OCI-LY7 (cell line): ENCODE measurements around the gene ZNF221. TPM values are rescaled to one million over a fixed set of nuclear protein-coding genes. Genes with fewer than 3 reads are reported as not detected.

Source experiments
- BruUV-seq: library from RNA; stranded (reverse); fragments of 400-500 nt; replicated peaks from 2 replicates; lab custom pipeline; 2021; lab: Mats Ljungman, UMichigan
- CTCF ChIA-PET: fragments of 300-600 bp; sonication (Branson Sonifier 250); formaldehyde crosslinking; loops from one replicate; lab custom pipeline; 2022; ENCODE audit warnings: antibody characterized with exemption; ENCODE audit not compliant: unreplicated experiment; lab: Charles Lee
- POLR2A ChIA-PET: fragments of 300-600 bp; sonication (Branson Sonifier 250); formaldehyde crosslinking; loops from one replicate; lab custom pipeline; 2022; ENCODE audit warnings: antibody characterized with exemption; lab: Charles Lee
- DNase-seq: peaks from one replicate; pipeline ENCODE4 v3.0.0-alpha.2; 2015; ENCODE audit warnings: low spot score
- H2AFZ ChIP-seq: fragments of 200-600 bp; sonication (generic), shearing (Covaris generic); 2 replicates; pipeline ENCODE4 v1.6.1; 2014; ENCODE audit warnings: mild to moderate bottlenecking, antibody characterized with exemption, low read length, moderate library complexity
- H3K27ac ChIP-seq: fragments of 200-600 bp; sonication (generic); 2 replicates; pipeline ENCODE4 v1.5.1; 2014; ENCODE audit warnings: mixed run types, low read depth, mild to moderate bottlenecking, moderate library complexity, low read length, inconsistent platforms; ENCODE audit not compliant: poor library complexity, severe bottlenecking
- H3K36me3 ChIP-seq: fragments of 200-600 bp; sonication (generic); 2 replicates; pipeline ENCODE4 v1.6.1; 2014; ENCODE audit warnings: mild to moderate bottlenecking, antibody characterized with exemption, low read length, moderate library complexity, mixed read lengths; ENCODE audit not compliant: insufficient read depth
- H3K4me1 ChIP-seq: fragments of 200-600 bp; sonication (generic); 2 replicates; pipeline ENCODE4 v1.5.1; 2014; ENCODE audit warnings: mild to moderate bottlenecking, low read length; ENCODE audit not compliant: insufficient read depth, poor library complexity, severe bottlenecking
- H3K4me2 ChIP-seq: fragments of 200-600 bp; sonication (generic); 2 replicates; pipeline ENCODE4 v1.6.1; 2014; ENCODE audit warnings: mild to moderate bottlenecking, low read length
- H3K4me3 ChIP-seq: fragments of 200-600 bp; sonication (generic); 2 replicates; pipeline ENCODE4 v1.5.1; 2014; ENCODE audit warnings: mild to moderate bottlenecking, low read depth, low read length; ENCODE audit not compliant: poor library complexity, severe bottlenecking
- H3K79me2 ChIP-seq: fragments of 200-600 bp; sonication (generic); 2 replicates; pipeline ENCODE4 v1.6.1; 2016; ENCODE audit warnings: low read depth, mild to moderate bottlenecking, low read length, moderate library complexity, mixed read lengths; ENCODE audit not compliant: insufficient read depth
- H3K9me2 ChIP-seq: fragments of 200-600 bp; sonication (generic); 2 replicates; pipeline ENCODE4 v1.6.1; 2016; ENCODE audit warnings: mild to moderate bottlenecking, low read length, mixed read lengths; ENCODE audit not compliant: insufficient read depth
- H3K9me3 ChIP-seq: fragments of 200-600 bp; sonication (generic); 2 replicates; pipeline ENCODE4 v1.6.1; 2014; ENCODE audit warnings: mild to moderate bottlenecking, mixed run types, low read length, mixed read lengths
- H4K20me1 ChIP-seq: fragments of 200-600 bp; sonication (generic); 2 replicates; pipeline ENCODE4 v1.6.1; 2014; ENCODE audit warnings: mild to moderate bottlenecking, antibody characterized with exemption, low read length, moderate library complexity, mixed read lengths; ENCODE audit not compliant: insufficient read depth
- CTCF ChIP-seq: fragments of 200-600 bp; sonication (generic); conservative IDR thresholded peaks from 2 replicates; pipeline ENCODE4 v1.5.1; 2014; ENCODE audit warnings: mild to moderate bottlenecking, antibody characterized with exemption, low read length, moderate library complexity, mixed read lengths
- EZH2phosphoT487 ChIP-seq: fragments of 200-600 bp; sonication (generic); IDR thresholded peaks from 2 replicates; pipeline ENCODE4 v1.6.1; 2018; ENCODE audit warnings: low read depth, borderline replicate concordance, mild to moderate bottlenecking, mixed run types, antibody characterized with exemption, low read length, moderate library complexity, mixed read lengths
- intact Hi-C: fragments of 100-400 bp; cut with micrococcal nuclease; formaldehyde crosslinking; loops from one replicate; pipeline ENCODE4 v1.10.0; 2022; ENCODE audit not compliant: unreplicated experiment
- total RNA-seq, 2 experiments: library from RNA; depleted of rRNA in 1 of 2; stranded (reverse); fragments of >200 nt in 1 of 2; shearing (Covaris generic) in 1 of 2; gene quantifications; 2 replicates each; pipeline ENCODE4 v1.2.3, GENCODE V29; 2014 to 2022

The ZNF221 gene
- total RNA-seq, 2 experiments from 2014 or later, result 0.28 TPM; not detected in 1

DNA sequence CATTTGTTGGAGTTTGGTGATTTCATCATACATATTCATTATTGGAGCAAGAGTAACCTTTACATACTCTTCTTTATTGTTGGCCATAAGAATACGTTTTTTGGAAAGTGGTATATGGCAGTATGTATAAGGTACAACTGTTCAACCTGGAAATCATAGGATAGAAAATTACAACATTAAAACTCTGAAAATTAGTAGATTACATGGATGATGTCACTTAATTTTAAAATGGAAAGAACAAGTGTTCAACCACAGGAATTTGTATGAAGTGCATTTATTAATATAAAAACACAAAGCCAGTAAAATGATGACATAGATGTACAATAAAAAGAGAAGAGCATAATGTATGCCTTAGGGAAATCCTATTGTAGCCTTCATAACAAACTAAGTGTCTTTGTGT is 25.7 kb downstream of the ZNF221 start:
- intact Hi-C loops, result no loop called here
- Histone ChIP-seq H2AFZ (no peak overlapping the region), H3K4me2 (no peak overlapping the region), H3K4me3 (no peak overlapping the region), H3K4me1 (no peaks in the 10 kb centered on the region), H3K36me3 (no peaks in the 10 kb centered on the region), H3K79me2 (no peaks in the 10 kb centered on the region), H3K9me3 (no peaks in the 10 kb centered on the region), H3K27ac (no peak overlapping the region), H3K9me2 (no peaks in the 10 kb centered on the region), H4K20me1 (no peaks in the 10 kb centered on the region)
- no TSS peak for BruUV-seq
- TF ChIP-seq CTCF, result no peak
- no peak for TF ChIP-seq EZH2phosphoT487
- no peak for DNase-seq
- ChIA-PET POLR2A (no interaction called here), CTCF (no interaction called here)

- no peaks in the 10 kb centered on the region for H3K36me3 ChIP-seq
- BruUV-seq, result no TSS peak
- intact Hi-C loops, result no loop called here
- no peaks in the 10 kb centered on the region for H3K4me1 ChIP-seq
- no peak overlapping the region for H2AFZ ChIP-seq
- no peaks in the 10 kb centered on the region for H3K9me2 ChIP-seq
- no peaks in the 10 kb centered on the region for H4K20me1 ChIP-seq
- H3K27ac ChIP-seq, result no peak overlapping the region
- no peak for TF ChIP-seq EZH2phosphoT487
- no peak for TF ChIP-seq CTCF
- POLR2A ChIA-PET, result no interaction called here
- H3K4me3 ChIP-seq, result no peak overlapping the region
- H3K79me2 ChIP-seq, result no peaks in the 10 kb centered on the region
- CTCF ChIA-PET, result no interaction called here
- no peak overlapping the region for H3K4me2 ChIP-seq
- DNase-seq, result no peak
- no peaks in the 10 kb centered on the region for H3K9me3 ChIP-seq
Measured at GRCh38 chr19:43983544-43983911, 32.5 kb downstream of the ZNF221 start.

- H3K36me3 ChIP-seq, result no peaks in the 10 kb centered on the region
- H2AFZ ChIP-seq, result no peak within 1 kb of the TSS
- no peaks in the 10 kb centered on the region for H3K9me3 ChIP-seq
- H3K27ac ChIP-seq, result no peak within 1 kb of the TSS
- no peak for DNase-seq
- CTCF ChIA-PET, result no interaction called here
- BruUV-seq, result no TSS peak
- POLR2A ChIA-PET, result no interaction called here
- no peak within 1 kb of the TSS for H3K4me2 ChIP-seq
- TF ChIP-seq EZH2phosphoT487 (no peak), CTCF (no peak)
- intact Hi-C loops, result no loop called here
- no peaks in the 10 kb centered on the region for H4K20me1 ChIP-seq
- H3K4me1 ChIP-seq, result no peaks in the 10 kb centered on the region
- H3K4me3 ChIP-seq, result no peak within 1 kb of the TSS
- H3K79me2 ChIP-seq, result no peaks in the 10 kb centered on the region
- no peaks in the 10 kb centered on the region for H3K9me2 ChIP-seq
Measured at GRCh38 chr19:43983912-43984686, 33.1 kb downstream of the ZNF221 start, which contains the start of gene ZNF155. Gene ZNF155, plus strand, starts transcription at chr19:43984188. Its CDS starts 4,356 bp downstream, at chr19:43988544.
